ENCODE results near the gene CERS2. TPM values are rescaled to one million over a fixed set of nuclear protein-coding genes. Genes with fewer than 3 reads are reported as not detected.
A peak's percentile ranks its signal among the peaks of the same experiment; 100 is the strongest.

CERS2 gene, protein sequence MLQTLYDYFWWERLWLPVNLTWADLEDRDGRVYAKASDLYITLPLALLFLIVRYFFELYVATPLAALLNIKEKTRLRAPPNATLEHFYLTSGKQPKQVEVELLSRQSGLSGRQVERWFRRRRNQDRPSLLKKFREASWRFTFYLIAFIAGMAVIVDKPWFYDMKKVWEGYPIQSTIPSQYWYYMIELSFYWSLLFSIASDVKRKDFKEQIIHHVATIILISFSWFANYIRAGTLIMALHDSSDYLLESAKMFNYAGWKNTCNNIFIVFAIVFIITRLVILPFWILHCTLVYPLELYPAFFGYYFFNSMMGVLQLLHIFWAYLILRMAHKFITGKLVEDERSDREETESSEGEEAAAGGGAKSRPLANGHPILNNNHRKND
- total RNA-seq, result 188 and 191 TPM in 2 replicates

DNA sequence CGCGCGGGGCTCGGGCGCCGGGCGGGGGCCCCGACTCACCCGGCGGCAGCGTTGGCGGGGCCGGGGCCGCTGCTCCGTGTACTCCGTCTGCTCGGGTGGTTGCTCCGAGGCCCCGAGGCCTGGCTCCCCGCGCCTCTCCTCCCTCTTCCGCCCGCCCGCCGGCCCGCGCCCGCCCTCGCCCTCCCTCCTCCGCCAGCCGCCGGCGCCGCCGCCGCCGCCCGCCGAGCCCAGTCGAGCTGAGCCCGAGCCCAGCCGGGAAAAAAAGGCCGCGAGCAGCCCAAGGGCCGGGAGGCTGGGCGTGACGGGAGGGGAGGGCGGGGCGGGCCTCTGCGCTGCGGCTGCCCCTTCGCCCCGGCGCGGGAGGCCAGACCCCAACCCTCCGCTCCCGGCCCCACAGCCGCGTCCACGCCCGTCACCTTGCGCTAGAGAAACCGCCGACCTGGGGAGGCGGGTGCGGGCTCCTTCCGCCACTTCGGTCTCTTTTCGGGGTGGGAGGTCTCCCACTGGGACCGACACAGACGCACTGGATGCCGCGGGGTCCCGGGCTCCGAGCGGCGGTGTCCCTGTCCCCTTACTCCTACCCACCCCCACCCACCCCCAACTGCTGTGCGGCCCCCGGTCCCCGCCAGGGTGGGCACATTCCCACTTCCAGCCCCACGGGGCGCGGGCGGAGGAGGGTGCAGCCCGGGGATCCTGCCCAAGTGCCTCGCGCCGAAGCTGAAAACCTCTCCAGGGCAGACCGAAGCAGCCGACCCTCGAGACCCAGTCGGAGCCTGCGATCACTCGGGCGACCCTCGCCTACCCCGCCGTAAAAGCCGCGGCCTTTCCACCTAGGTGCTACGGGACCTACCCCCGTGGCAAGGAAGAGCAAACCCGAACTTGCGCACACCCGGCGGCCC, at the start of gene CERS2:
Gene CERS2 (minus strand): TSS at position 256 of the 899 bp plus-strand sequence. CDS start 5,745 bp downstream, outside the sequence.
- H3K27me3 Mint-ChIP-seq (ENCODE audit: insufficient read depth), result no peaks in the 10 kb centered on the region
- peaks cover 70% of the 10 kb centered on the region for H3K4me1 Mint-ChIP-seq (ENCODE audit: low read depth)
- peak within 1 kb of the TSS; percentile 90 for H3K4me3 Mint-ChIP-seq
- no peaks in the 10 kb centered on the region for H3K9me3 Mint-ChIP-seq
- intact Hi-C loops (cut with micrococcal nuclease), result loop anchor here (1.0 to 5.0 kb wide), 2 partner anchors 33 to 348 kb away; partner anchors contain the start of genes ENSA and PRUNE1
- H3K27ac Mint-ChIP-seq, result peak within 1 kb of the TSS; percentile 86
- DNase-seq (ENCODE audit: low spot score), result peak; percentile 75
- H3K36me3 Mint-ChIP-seq (ENCODE audit: low read depth), result no peaks in the 10 kb centered on the region

- H3K4me3 Mint-ChIP-seq, result no peak overlapping the region
- intact Hi-C loops (cut with micrococcal nuclease), result no loop called here
Observed at GRCh38 chr1:151013518-151013917, 38.9 kb upstream of the CERS2 start.

GRCh38 chr1:151012684-151013471, 38.2 kb upstream of the CERS2 start:
- Mint-ChIP-seq H3K9me3 (no peaks in the 10 kb centered on the region), H3K27ac (no peak overlapping the region), H3K36me3 (ENCODE audit: low read depth) (peaks cover 6% of the 10 kb centered on the region), H3K4me1 (ENCODE audit: low read depth) (peaks cover 39% of the 10 kb centered on the region), H3K27me3 (ENCODE audit: insufficient read depth) (no peaks in the 10 kb centered on the region), H3K4me3 (no peak overlapping the region)
- intact Hi-C loops (cut with micrococcal nuclease), result no loop called here
- no peak for DNase-seq (ENCODE audit: low spot score)

More at GRCh38 chr1:151013518-151013917, 38.9 kb upstream of the CERS2 start:
- no peak for DNase-seq (ENCODE audit: low spot score)
- no peaks in the 10 kb centered on the region for H3K27me3 Mint-ChIP-seq (ENCODE audit: insufficient read depth)
- H3K4me1 Mint-ChIP-seq (ENCODE audit: low read depth), result peaks cover 39% of the 10 kb centered on the region
- no peaks in the 10 kb centered on the region for H3K9me3 Mint-ChIP-seq
- peaks cover 7% of the 10 kb centered on the region for H3K36me3 Mint-ChIP-seq (ENCODE audit: low read depth)
- no peak overlapping the region for H3K27ac Mint-ChIP-seq

- Mint-ChIP-seq H3K27me3 (ENCODE audit: insufficient read depth) (no peaks in the 10 kb centered on the region), H3K4me1 (ENCODE audit: low read depth) (peaks cover 54% of the 10 kb centered on the region), H3K9me3 (no peaks in the 10 kb centered on the region), H3K27ac (no peak overlapping the region), H3K36me3 (ENCODE audit: low read depth) (peaks cover 6% of the 10 kb centered on the region), H3K4me3 (no peak overlapping the region)
- intact Hi-C loops (cut with micrococcal nuclease), result no loop called here
- DNase-seq (ENCODE audit: low spot score), result no peak
Observed at GRCh38 chr1:151011154-151011850, 36.7 kb upstream of the CERS2 start.

DNA sequence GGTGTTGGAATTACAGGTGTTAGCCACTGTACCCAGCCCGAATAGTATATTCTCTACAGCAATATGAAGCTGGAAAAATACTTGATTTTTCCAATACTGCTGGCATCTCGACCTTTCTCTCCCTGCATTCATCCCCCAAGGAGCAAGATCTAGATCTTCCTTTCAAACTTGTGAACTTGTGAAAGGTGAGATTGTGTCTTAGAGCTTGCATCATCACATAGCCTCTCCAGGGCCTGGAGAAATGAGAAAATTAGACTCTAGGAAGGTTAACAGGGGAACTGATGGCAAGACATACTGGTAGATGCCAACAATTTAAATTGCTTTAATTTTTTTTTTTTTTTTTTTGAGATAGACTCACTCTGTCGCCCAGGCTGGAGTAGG, 35.7 kb upstream of the CERS2 start:
- H3K36me3 Mint-ChIP-seq (ENCODE audit: low read depth), result peaks cover 6% of the 10 kb centered on the region
- intact Hi-C loops (cut with micrococcal nuclease), result no loop called here
- no peaks in the 10 kb centered on the region for H3K9me3 Mint-ChIP-seq
- H3K27ac Mint-ChIP-seq, result no peak overlapping the region
- no peaks in the 10 kb centered on the region for H3K27me3 Mint-ChIP-seq (ENCODE audit: insufficient read depth)
- no peak overlapping the region for H3K4me3 Mint-ChIP-seq
- peaks cover 63% of the 10 kb centered on the region for H3K4me1 Mint-ChIP-seq (ENCODE audit: low read depth)
- no peak for DNase-seq (ENCODE audit: low spot score)

DNA sequence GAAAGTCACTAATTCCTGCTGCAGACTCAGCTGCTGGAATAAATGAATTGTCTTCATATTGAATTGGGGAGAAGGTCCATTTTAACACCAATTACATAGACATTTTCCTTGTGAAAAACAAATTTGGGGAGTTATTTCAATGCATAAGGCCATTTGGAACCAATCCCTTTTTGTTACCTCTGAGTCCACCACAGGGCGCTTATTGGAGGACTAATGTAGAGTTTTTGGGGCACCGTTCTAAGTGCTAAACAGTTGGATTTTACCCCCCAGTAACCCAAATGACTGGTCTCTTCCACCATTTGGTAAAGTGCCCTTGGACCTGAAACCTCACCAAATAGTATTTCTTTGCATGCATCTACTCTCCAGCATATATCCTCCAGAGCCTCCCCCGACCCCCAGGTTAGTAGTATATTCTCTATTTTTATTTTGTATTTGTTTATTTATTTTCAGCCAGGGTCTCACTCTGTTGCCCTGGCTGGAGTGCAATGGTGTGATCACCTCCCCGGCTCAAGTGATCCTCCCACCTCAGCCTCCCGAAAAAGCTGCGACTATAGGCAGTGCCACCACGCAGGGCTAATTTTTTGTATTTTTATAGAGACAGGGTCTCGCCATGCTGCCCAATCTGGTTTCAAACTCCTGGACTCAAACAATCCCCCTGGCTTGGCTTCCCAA, 35.2 kb upstream of the CERS2 start:
- peaks cover 68% of the 10 kb centered on the region for H3K4me1 Mint-ChIP-seq (ENCODE audit: low read depth)

GRCh38 chr1:151009206-151009587, 34.6 kb upstream of the CERS2 start:
- DNase-seq (ENCODE audit: low spot score), result no peak
- H3K4me3 Mint-ChIP-seq, result peak overlapping the region; percentile 100
- H3K4me1 Mint-ChIP-seq (ENCODE audit: low read depth), result peaks cover 75% of the 10 kb centered on the region
- H3K36me3 Mint-ChIP-seq (ENCODE audit: low read depth), result peaks cover 6% of the 10 kb centered on the region
- no peaks in the 10 kb centered on the region for H3K27me3 Mint-ChIP-seq (ENCODE audit: insufficient read depth)
- peak overlapping the region; percentile 96 for H3K27ac Mint-ChIP-seq
- no peaks in the 10 kb centered on the region for H3K9me3 Mint-ChIP-seq
- intact Hi-C loops (cut with micrococcal nuclease), result loop anchor here (2.0 to 10.0 kb wide), 5 partner anchors 16 to 740 kb away; partner anchors contain the start of genes APH1A, ARNT, TARS2 and ZNF687

More for the DNA sequence above, 35.2 kb upstream of the CERS2 start:
- H3K4me3 Mint-ChIP-seq, result peak overlapping the region; percentile 100
- intact Hi-C loops (cut with micrococcal nuclease), result loop anchor here (2.0 to 10.0 kb wide), 5 partner anchors 15 to 741 kb away; partner anchors contain the start of genes APH1A, ARNT, TARS2 and ZNF687
- H3K27me3 Mint-ChIP-seq (ENCODE audit: insufficient read depth), result no peaks in the 10 kb centered on the region
- no peak overlapping the region for H3K27ac Mint-ChIP-seq
- no peak for DNase-seq (ENCODE audit: low spot score)
- no peaks in the 10 kb centered on the region for H3K9me3 Mint-ChIP-seq
- peaks cover 6% of the 10 kb centered on the region for H3K36me3 Mint-ChIP-seq (ENCODE audit: low read depth)

GRCh38 chr1:151008244-151009205, 33.9 kb upstream of the CERS2 start, which contains the start of gene PRUNE1:
Gene PRUNE1 (plus strand): TSS chr1:151008449. CDS start chr1:151008633, 184 bp downstream.
- H3K36me3 Mint-ChIP-seq (ENCODE audit: low read depth), result peaks cover 6% of the 10 kb centered on the region
- DNase-seq (ENCODE audit: low spot score), result peak; percentile 94
- intact Hi-C loops (cut with micrococcal nuclease), result loop anchor here (1.0 to 10.0 kb wide), 15 partner anchors 12 to 740 kb away; partner anchors contain the start of genes APH1A, ARNT, CERS2 and ENSA
- no peaks in the 10 kb centered on the region for H3K9me3 Mint-ChIP-seq
- peaks cover 79% of the 10 kb centered on the region for H3K4me1 Mint-ChIP-seq (ENCODE audit: low read depth)
- peak within 1 kb of the TSS; percentile 96 for H3K27ac Mint-ChIP-seq
- H3K4me3 Mint-ChIP-seq, result peak within 1 kb of the TSS; percentile 100
- no peaks in the 10 kb centered on the region for H3K27me3 Mint-ChIP-seq (ENCODE audit: insufficient read depth)

DNA sequence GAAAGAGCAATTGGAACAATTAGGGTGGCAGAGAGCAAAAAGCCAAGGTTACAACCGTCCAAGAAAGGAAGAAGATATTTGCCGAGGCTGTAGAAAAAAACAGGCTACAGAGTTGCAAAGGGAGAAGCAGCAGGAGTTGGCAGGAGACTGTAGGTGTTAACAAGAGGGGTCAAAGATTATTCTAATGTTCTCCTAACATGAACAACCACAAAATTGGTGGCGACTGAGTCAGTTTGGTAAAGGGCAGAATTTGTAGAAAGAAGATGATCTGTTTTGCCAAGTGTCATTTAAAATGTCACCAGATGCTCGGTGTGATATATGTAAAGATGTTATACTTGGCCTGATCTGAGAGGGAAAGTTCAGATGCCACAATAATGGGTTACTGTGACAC, 33.2 kb upstream of the CERS2 start:
- Mint-ChIP-seq H3K27me3 (ENCODE audit: insufficient read depth) (no peaks in the 10 kb centered on the region), H3K4me1 (ENCODE audit: low read depth) (peaks cover 80% of the 10 kb centered on the region)

DNA sequence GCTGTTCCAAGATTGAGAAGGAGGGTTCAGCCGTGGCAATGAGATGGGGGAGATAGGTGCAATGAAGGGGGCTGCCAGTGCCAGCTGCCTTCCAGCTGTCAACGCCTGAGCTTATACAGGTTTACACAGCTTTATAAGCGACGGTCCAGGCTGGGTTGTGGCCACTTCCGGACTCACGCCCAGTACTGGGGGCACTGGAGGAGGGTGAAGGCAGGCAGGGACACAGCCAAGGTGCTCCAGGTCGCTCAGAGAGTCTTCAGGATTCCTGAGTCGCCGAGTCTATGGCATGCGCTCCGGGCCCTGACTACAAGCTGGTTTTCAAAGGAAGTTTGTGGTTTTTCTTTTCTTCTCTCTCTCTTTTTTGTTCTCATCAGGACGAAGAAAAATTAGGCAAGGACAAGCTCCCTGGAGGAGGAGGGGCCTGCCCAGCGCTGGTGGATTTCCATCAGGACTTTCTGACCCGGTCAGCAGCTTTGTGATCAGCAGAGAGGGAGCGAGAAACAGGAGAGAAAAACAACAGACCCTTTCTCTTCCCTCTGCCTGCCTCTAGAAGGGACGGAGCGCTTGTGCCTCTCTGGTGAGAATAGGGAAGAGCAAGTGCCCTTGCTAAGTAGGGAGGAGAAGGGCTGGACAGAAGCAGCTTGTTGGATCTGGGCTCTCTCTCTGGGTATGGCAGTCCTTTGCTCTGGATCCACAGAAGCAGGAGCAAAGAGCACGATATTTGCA, 31.9 kb upstream of the CERS2 start, which contains the start of gene MINDY1:
Gene MINDY1 (minus strand): TSS at position 576 of the 726 bp plus-strand sequence. CDS start 4,285 bp downstream, outside the sequence.
- no peaks in the 10 kb centered on the region for H3K9me3 Mint-ChIP-seq
- peaks cover 93% of the 10 kb centered on the region for H3K4me1 Mint-ChIP-seq (ENCODE audit: low read depth)
- intact Hi-C loops (cut with micrococcal nuclease), result loop anchor here (1.0 to 10.0 kb wide), 4 partner anchors 27 to 519 kb away; partner anchors contain the start of genes ARNT and TARS2
- H3K4me3 Mint-ChIP-seq, result peak within 1 kb of the TSS; percentile 100
- peaks cover 15% of the 10 kb centered on the region for H3K36me3 Mint-ChIP-seq (ENCODE audit: low read depth)
- H3K27ac Mint-ChIP-seq, result peak within 1 kb of the TSS; percentile 96
- H3K27me3 Mint-ChIP-seq (ENCODE audit: insufficient read depth), result no peaks in the 10 kb centered on the region
- DNase-seq (ENCODE audit: low spot score), result peak; percentile 24

More for the DNA sequence above, 33.2 kb upstream of the CERS2 start:
- Mint-ChIP-seq H3K27ac (peak overlapping the region; percentile 96), H3K36me3 (ENCODE audit: low read depth) (peaks cover 8% of the 10 kb centered on the region), H3K9me3 (no peaks in the 10 kb centered on the region), H3K4me3 (peak overlapping the region; percentile 100)
- intact Hi-C loops (cut with micrococcal nuclease), result loop anchor here (1.0 to 10.0 kb wide), 16 partner anchors 12 to 739 kb away; partner anchors contain the start of genes APH1A, ARNT, CERS2 and ENSA
- DNase-seq (ENCODE audit: low spot score), result no peak
